GM21619 (cell line): ENCODE measurements around the gene TMEM176A.
A peak's percentile ranks its signal among the peaks of the same experiment; 100 is the strongest.
"Not testable (repeated sequence)": the region's sequence is repeated elsewhere in the genome, so short reads cannot be mapped to it uniquely, and the experiment has no call there.

ENCODE experiments used
- ATAC-seq: cut with Tn5 transposase; IDR thresholded peaks from one replicate; pipeline ENCODE4 v1.9.1; 2021; ENCODE audit not compliant: unreplicated experiment

TMEM176A gene, protein sequence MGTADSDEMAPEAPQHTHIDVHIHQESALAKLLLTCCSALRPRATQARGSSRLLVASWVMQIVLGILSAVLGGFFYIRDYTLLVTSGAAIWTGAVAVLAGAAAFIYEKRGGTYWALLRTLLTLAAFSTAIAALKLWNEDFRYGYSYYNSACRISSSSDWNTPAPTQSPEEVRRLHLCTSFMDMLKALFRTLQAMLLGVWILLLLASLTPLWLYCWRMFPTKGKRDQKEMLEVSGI

DNA sequence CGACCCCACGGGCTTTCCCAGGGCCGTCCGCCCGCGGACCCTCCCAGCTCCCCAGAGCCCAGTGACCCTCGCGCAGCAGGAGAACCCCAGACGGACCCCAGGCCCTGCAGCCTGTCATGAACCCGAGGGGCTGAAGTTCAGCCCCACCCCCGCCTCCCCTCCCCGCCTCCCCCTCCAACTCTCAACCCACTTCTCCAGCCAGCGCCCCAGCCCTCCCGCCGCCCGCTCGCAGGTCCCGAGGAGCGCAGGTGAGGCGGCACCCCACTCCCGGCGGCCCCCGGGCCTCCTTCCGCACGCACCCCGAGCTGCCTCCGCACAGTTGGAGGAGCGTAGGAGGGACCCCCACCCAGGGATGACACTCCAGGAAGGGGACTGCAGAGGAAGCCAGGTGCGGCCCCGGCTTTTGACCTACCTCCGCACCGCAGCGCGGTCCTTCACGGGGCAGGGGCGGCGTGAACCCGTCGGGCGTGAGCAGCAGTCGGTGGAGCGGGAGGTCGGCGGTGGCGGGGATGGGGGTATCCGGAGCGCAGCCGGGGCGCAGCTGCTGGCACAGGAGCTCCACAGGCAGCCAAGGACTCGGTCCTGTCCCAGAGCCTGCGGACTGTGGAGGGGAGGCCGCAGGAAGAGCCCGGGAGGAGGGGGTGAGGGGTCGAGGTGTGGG is at the start of gene TMEM176A:
Gene TMEM176A, plus strand, starts transcription at position 189 of the 661 bp plus-strand sequence. CDS start 782 bp downstream, outside the sequence.
- ATAC-seq, result no peak

DNA sequence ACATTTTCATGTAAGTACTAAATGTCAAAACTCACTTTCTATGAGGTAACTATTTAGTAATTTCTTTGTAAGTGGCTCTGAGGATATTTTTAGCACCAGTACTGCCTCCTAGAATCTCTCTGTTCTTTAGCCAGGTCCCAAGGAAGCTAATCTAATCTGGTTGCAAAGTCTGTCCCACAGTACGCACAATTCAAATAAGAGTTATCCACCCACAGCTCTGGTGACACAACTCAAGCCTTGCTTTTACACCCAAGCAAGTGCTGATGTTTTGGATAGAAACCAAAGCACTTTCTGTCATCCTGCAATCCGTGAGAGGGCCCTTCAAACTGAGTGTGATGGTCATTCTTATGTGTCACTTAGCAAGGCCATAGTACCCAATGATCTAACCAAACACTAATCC is 48.9 kb upstream of the TMEM176A start:
- ATAC-seq, result no peak

DNA sequence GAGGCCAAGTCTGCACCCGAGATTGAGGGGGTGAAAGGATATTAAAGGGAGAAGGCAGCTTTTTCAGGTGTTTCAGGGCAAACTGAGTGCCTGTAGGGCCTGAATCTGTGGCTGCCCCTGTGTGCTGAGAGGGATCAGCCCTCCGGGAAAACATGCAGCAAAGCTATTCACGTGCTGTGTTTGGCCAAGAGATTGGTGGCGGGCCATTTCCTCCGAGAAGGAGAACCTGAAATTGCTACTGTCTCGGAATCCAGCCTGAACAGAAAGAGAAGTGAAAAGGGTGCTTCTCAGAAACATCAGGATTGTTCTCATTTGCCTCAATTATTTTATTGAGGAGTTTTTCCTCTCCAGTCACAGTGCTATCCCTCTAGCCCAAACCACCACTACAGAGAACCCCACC is 47.3 kb upstream of the TMEM176A start:
- no peak for ATAC-seq

DNA sequence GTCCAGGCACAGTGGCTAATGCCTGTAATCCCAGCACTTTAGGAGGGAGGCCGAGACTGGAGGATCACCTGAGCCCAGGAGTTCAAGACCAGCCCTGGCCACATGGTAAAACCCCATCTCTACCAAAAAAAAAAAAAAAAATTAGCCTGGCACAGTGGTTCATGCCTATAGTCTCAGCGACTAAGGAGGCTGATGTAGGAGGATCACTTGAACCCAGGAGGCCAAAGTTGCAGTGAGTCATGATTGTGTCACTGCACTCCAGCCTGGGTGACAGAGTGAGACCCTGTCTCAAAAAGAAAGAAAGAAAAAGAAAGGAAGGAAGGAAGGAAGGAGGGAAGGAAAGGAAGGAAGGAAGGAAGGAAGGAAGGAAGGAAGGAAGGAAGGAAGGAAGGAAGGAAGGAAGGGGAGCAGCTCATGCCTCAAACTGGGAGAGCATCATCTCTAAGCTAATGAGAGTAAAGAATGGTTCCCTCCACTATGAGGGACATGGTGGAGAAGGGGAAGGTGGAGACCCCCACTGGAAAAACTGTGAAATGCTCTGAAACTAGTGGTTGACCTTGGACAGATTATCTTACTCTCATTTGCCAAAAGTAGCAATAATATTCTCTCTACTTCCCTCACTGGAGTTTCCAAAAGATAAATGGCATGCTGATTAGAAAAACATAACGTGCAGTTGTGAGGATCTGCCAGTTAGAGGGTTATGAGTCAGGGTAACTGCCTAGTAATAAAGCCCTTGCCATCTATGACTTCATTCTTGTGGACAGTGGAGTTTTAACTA is 46.6 kb upstream of the TMEM176A start:
- peak; percentile 42 for ATAC-seq

DNA sequence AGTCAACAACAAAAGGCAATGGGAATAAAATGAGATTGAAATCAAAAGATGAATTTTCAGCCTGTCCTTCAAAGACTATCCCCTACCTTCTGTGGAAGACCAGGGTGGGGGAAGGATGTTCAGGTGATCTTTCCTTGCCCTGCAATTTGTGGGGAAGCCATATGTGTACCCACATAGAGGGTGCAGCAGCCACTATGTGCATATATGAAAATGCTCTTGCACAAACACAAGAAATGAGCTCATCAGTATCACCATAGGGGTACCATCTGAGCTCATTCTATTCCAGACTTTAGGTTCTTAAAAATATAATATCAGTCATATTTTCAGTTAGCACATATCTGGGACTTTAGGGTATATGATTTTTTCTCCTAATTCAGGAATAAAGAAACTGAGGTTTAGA is 45.6 kb upstream of the TMEM176A start:
- ATAC-seq, result no peak

DNA sequence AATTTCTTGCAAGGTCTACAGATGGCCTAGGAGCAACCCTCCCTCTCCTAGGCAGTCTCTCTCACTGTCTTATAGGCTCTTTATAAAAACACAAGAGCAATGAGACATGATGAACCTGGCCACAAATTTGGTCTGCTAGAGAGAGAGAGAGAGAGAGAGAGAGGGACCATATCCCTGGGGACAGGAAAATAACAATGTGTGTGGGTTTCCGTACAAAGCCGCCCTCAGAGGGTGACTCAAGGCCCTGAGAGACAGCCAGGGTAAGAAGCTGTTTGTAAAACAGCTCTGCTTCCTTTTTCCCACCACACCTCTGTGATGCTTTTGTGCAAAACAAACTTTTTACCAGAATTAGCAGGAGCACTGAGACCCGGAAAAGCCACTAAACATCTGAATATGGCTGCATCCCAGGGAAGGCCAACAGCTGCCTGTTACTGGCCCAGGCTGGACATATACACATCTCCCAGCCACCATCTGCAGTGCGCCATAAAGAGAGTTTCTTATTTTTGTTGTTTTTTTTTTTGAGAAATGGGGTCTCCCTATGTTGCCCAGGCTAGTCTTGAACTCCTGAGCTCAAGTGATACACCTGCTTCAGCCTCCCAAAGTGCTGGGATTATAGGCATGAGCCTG is 45.0 kb upstream of the TMEM176A start:
- peak; percentile 60 for ATAC-seq

DNA sequence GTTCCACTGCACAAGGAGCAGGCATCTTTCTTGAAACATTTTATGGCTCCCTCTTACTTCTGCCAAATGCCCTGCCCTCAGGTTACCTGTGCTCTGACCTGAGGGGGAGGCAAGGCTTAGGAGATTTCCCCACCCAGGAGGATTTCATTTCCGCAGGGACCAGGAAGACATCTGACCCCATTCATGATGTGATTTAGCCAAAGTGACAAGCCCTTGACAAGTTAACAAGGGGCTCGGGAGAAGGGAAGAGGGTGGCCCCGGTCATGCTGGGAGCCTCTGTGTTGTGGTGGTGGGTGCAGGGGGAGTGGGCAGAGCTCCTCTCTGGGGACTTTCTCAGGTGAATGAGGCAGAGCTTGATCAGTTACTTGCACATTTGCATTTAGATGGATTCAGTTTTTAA is 44.4 kb upstream of the TMEM176A start:
- no peak for ATAC-seq

DNA sequence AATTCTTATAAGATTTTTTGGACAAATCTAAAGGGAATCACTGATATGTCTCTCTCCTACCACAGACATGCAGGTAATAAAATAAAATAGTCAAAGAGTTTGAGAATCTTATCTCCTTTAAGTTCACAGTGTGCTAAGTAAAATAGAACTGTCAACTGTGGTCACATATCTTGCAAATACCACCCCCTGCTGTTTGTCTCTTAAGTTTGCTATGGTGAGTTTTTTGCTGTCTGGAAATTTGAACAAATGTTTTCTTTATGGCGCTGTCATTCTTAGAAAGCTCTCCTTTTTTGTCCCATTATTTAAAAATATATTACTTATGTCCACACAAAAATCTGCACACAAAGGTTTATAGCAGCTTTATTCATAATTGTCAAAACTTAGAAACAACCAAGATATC is 43.7 kb upstream of the TMEM176A start:
- no peak for ATAC-seq

DNA sequence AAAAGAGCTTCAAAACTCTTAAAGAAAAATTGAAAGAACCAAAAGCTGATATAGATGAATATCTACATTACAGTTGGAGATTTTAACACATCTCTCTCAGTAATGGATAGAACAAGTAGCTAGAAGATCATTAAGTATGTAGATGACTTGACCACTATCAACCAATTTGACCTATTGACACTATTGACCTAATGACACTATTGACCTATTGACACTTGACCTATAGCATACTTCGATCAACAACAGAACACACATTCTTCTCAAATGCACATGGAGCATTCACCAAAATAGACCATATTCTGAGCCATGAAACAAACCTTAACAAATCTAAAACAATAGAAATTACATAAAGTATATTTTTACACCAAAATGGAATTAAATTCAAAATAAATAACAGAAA is 41.1 kb upstream of the TMEM176A start:
- no peak for ATAC-seq

DNA sequence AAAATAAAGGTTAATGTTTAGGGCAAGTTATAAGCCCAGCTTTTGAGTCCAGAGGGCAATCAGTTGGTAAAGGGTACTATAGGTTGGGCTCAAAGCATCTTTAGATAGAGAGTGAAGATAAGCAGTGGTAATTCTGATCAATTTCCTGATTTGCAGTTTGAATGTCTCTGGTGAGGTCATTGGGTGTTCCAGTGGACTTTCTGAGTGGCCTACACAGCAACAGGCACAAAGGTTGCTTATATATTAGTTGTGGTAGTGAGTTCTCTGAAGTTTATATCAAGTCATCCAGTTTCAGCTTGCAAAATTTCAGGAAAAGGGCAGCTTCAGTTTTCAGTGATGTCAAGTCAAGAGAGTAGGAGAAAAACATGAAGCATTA is 34.2 kb upstream of the TMEM176A start:
- ATAC-seq, result no peak

DNA sequence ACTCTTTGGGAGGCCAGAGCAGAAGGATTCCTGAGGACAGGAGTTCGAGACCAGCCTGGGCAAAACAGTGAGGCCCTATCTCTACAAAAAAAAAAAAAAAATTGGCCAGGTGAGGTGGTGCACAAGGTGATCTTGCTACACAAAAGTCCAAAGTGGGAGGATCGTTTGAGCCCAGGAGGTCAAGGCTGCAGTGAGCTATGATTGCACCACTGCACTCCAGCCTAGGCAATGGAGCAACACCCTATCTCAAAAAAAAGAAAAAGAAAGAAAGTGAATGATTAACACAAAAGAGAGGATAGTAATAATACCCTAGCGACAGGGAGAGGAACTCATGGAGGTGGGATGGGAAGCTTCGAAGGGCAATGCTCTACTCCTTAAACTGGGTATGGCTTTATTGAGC is 30.8 kb upstream of the TMEM176A start:
- no peak for ATAC-seq

DNA sequence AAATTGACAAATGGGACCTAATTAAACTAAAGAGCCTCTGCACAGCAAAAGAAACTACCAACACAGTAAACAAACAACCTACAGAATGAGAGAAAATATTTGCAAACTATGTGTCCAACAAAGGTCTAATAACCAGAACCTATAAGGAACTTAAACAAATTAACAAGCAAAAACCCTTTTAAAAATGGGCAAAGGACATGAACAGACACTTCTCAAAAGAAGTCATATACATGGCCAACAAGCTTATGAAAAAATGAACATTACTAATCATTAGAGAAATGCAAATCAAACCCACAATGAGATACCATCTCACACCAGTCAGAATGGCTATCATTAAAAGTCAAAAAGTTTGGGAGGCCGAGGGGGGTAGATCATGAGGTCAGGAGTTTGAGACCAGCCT is 26.4 kb upstream of the TMEM176A start:
- not testable (repeated sequence) for ATAC-seq

DNA sequence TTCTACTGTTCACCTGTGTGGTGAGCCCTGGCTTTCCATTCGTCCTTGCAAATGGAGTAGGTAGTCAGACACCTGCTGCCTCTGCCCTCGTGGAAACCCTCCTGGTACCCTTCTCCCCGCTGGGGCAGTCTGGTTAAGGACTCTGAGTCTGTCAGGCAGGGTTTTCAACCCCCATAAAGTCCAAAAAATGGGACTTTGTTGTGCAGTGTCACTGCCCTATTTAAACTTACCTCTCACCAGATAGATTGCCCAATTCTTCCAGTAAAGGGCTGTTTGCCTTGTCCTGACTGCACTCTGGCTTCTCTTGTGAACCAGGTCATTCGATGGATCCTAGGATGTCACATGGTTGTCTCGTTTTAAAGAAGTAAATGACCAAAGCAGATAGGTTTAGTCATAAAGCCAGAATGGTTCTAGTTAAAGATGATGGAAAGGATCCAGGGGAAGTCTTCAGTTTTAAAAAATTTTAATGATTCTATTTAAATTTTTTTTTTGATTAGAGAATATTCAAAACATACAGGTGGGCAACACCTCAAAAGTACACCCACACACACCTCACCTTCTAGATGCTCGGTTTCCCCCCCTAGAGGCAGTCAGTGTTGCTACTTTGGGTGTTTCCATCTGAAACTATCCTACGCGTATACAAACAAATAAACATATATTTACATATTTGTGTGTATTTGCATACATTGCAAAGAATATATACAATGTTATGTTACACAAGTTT is 22.4 kb upstream of the TMEM176A start:
- no peak for ATAC-seq

DNA sequence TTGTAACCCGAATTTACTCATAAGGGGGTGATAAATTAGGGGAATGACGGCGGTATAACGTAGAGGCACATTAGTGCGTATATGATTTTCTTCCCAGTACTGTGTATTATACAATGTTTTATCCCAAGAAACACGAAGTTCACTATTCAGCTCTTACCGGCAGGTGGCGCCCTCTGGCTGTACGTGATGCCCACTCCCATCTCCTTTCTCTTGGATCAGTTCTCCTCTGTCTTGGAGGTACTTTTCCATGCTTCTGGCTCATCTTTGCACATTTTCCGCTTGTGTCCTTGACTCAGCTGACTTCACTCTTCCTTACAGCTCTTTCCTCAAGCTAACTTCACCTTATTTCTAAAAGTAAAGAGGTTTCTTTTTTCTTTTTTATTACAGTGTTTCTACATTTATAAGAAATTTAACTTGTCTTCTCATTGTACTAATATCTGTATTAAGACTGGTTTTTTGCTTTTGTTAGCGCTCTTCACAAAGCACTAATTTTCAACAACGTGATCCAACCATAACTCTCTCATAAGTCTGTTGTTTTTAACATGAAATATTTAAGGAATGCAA is 21.7 kb upstream of the TMEM176A start:
- no peak for ATAC-seq

DNA sequence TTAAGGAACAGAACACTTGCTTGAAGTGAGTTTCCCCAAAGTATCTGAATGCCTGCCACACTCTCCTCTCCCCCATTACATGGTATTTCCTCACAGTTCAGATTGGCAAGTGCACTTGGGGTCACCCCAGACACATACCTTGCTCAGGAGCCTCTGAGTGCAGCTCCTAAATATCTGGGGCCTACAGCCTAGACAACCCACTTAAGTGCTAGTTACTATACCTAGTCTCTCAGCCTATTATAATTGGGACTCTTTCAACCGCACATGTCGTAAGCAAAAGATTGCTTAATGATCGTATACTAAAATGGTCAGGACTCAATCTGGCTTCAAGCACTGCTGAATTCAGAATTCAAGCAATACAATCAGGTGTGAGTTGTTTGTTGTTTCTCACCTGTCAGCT is 20.3 kb upstream of the TMEM176A start:
- ATAC-seq, result no peak

DNA sequence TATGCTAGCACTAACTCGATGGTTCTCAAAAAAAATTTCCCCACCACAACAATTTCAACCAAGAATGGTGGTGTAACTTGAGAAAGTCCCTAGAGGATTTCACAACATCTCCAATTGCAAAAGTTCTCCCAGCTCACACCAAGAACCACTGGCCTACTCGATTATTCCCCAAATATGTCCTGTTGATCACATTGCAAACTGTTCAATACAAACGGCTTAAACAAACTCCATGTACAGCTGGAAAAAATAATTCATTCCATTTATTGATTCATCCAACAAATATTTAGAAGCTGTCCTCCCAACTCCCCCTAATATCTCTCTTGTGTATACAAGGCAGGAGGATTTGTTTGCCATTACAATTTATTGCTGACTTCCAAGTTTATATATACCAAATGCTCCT is 19.5 kb upstream of the TMEM176A start:
- ATAC-seq, result no peak

DNA sequence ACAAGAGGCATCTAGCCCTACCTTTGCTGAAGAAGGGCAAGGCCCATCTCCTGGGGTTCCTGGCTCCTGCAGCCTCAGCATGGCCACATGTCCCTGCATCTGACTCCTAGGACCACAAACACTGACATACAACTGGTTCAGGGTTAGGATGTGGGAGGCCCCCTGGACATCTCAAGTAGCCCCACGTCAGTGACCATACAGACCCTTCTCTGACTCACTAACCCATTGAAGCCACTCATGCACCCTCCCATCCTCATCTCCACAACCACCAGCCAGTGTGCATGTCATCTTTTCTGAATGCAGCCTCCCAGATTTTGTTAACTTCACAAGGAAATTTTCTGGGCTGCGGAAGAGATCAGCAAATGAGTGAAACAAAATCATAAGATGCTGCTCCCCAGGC is 18.6 kb upstream of the TMEM176A start:
- no peak for ATAC-seq

DNA sequence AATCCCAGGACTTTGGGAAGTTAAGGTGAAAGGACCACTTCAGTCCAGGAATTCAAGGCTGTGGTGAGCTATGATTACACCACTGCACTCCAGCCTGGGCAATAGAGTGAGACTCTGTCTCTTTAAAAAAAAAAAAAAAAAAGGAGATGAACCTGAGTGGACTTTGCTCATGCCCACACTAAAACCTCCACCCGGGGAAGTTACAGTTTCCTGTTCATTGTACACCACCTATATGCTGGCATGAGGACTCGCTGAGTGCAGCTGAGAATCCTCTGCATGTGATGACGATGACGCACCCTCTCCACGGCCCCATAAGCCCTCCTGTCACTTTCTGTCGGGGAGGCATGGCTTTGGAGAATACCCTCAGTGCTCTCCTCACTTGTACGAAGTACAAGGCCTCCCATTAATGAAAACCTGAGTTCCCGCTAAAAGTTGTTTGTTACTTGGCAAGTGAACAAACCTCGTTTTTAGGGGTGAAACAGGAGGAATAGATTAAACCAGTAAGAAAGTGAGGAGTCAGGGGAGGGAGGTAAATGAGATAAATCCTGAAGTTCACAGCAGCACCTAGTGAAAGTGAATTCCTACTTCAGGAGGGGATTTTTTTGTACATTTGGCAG is 16.3 kb upstream of the TMEM176A start:
- no peak for ATAC-seq

DNA sequence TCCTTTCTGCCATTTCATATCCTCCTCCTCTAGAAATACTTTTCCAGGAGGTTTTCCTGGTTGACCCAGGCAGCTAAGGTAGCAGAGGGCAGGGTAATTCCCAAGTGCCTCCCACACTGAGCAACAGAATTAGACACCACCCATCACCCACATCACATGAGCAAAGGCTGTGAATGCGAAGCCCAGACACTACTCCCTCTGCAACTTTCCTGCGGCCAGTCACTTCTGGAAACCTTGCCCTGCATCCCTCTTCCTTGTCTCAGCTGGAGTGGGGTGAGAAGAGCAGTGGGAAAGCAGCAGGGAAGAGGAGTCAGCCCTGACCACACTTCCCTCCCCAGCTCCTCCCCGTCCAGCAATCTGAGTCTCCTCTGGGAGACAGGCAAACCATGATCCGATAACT is 15.6 kb upstream of the TMEM176A start:
- ATAC-seq, result no peak
